WI38 (cell line): ENCODE measurements around the gene PEPD.
"Not testable (repeated sequence)": the region's sequence is repeated elsewhere in the genome, so short reads cannot be mapped to it uniquely, and the experiment has no call there.

ENCODE experiments used
- H3K4me3 ChIP-seq: 2 replicates; pipeline ENCODE4 v1.5.1; 2011; ENCODE audit warnings: low read depth, mild to moderate bottlenecking, control low read depth, low read length
- TF ChIP-seq, protein P1 (sequence below): IDR thresholded peaks from 2 replicates; pipeline ENCODE4 v1.5.1; 2012; ENCODE audit warnings: low read depth, mild to moderate bottlenecking, control low read depth, low read length

The PEPD gene

DNA sequence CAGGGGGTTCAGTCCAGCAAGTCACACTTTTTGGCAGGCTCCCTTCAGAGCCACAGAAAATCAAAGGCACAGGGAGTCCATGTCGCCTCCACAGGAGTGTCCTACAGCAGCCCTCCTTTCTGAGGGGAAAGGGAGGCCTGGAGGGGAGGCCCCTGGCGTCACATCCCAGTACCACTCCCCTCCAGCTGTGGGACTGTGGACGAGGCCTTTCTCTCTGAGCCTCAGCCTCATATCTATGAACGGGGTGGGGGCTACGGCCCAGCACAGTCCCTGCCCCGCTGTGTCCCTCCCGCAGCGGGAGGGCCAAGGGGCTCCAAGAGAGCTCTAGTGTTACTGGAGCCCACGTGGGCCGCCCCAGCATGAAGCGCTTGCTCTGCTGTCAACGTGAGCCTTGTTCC lies 23.8 kb downstream of the PEPD start:
- TF ChIP-seq, protein P1, sequence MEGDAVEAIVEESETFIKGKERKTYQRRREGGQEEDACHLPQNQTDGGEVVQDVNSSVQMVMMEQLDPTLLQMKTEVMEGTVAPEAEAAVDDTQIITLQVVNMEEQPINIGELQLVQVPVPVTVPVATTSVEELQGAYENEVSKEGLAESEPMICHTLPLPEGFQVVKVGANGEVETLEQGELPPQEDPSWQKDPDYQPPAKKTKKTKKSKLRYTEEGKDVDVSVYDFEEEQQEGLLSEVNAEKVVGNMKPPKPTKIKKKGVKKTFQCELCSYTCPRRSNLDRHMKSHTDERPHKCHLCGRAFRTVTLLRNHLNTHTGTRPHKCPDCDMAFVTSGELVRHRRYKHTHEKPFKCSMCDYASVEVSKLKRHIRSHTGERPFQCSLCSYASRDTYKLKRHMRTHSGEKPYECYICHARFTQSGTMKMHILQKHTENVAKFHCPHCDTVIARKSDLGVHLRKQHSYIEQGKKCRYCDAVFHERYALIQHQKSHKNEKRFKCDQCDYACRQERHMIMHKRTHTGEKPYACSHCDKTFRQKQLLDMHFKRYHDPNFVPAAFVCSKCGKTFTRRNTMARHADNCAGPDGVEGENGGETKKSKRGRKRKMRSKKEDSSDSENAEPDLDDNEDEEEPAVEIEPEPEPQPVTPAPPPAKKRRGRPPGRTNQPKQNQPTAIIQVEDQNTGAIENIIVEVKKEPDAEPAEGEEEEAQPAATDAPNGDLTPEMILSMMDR = no peak
- H3K4me3 ChIP-seq = no peak overlapping the region

DNA sequence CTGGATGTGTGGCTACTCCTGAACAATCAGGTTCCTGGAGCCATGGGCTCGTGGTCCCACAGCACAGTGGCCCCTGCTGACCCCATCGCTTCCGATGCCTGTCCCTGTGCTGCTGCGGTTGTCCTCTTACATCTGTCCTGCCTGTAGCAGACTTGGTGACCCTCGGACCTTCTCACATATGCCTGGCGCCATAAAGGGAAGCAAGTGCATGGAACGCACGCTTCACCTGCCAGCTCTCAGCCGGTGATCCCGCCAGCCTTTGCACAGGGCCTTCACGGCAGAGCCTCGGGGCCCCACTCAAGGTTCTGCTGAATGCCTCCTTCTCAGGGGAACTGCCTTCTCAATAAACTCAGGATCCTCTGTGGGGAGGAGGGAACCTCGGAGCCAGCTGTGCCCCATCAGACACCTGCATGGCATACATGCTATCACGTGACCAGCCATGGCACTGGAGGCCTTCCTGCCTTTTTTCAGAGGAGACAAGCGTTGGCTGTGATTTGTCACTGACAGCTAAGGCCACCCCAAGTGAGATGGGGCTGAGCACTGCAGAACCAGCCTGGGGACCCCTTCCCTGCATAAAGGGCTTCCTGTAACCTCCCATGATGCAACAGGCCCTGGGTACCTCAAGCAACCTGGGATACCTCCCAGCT lies 24.3 kb downstream of the PEPD start:
- TF ChIP-seq, protein P1 = no peak

DNA sequence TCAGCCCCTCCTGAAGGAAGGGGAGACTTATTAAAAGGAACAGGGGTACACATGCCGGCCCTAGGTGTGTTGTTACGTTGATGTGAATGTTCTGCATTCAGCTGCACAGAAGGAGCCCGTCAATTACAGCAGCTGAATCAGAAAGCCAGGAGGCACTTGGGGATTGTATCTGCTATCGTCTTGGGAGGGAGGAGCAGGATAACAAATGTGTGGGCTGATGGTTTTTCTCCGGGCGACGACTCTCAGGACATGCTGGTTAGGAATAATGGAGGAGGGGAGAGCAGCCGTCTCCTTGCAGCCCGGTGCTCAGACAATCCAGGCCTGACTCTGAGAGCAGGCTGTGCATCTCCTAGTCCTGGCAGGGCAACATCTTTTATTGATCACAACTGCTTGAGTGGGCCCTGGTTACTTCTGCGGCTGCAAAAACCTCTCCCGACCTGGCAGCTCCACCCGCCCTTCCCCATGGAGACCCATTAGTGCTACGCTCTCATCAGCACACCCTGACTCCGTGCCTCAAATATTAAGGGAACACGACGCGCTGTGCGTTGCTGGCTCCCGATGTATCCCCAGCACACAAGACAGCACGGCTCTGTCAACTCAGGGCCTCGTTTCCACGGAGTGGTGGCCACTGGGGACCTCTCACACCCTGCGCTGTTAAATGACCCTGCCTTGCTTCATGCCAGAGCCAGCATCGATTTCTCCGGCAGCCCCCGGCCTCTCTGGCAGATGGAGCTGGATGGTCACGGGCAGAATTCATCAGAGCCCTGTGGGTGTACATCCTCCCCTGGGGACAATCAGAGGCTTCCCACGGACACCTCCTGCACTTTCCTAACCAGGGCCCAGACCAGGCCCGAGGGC lies 25.3 kb downstream of the PEPD start:
- TF ChIP-seq, protein P1 = no peak
- H3K4me3 ChIP-seq = no peak overlapping the region

More for the DNA sequence above, 24.3 kb downstream of the PEPD start:
- no peak overlapping the region for H3K4me3 ChIP-seq

DNA sequence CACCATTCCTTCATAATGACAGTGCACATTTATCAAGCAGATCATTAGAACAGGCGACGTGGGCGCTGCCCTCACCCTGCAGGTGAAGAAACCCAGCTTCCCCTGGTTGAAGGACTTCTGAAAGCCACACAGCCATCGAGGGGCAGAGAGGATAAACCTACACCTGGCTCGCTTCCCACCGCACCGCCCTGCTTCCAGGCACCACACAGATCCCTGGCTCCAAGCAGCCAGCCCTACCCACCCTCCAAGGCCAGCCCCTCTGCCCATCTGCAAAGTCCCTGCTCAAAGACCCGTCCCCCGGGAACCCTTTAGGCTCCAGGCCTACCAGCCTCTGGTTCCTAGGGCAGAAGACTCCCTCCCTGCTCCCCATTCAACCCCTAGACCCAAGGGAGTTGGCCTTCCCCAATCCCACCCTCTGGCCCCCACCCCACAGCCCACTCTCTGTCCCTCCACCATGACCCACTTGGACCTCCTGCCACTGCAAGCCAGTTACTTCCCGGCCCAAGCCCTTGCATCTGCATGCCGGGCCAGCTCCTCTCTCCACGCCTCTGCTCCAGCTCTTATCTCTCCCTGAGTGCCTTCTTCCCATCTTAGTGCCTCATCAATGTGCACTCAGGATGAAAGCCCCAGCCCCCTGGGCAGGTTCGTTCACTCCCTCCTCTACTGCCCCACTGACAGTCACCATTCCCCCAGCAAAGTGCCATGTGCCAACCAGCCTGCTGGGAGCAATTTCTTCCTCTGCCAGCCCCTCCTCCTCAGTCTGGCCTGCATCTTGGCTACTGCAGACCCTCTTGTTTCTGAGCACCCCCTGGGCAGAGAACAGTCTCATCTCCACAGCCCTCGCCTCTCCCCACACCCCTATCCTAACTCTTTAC lies 28.0 kb downstream of the PEPD start:
- no peak overlapping the region for H3K4me3 ChIP-seq
- TF ChIP-seq, protein P1 = no peak

DNA sequence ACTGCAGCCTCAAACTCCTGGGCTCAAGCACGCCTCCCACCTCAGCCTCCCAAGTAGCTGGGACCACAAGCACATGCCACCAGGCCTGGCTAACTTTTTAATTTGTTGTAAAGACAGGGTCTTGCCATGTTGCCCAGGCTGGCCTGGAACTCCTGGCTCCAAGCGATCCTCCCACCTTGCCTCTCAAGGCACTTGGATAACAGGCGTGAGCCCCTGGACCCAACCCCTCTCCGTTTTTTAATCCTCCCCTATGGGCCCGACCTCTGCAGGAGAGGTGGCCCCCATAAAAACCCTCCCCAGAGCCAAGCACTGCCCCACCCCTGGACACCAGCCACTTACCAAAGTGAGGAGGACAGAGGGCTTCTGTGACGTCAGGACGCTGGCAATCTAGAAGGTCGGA lies 28.6 kb downstream of the PEPD start:
- TF ChIP-seq, protein P1 = no peak

DNA sequence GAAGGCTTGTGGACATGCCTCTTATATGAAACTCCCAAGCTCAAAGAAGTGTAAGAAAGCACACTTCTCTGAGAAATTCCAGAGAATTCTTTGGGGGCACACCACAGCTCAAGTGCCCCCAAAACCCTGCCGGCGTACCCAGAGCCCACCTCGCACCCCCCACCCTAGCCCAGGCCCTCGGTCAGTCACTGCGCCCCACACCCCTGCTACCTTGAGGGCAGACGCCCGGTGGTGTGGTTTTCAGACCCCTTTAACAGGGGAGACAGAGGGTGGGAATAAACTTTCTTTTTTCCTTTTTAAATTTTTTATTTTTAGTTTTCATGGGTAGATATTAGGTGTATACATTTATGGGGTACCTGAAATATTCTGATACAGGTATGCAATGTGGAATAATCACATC lies 29.5 kb downstream of the PEPD start:
- no peak overlapping the region for H3K4me3 ChIP-seq
- TF ChIP-seq, protein P1 = no peak

More for the DNA sequence above, 28.6 kb downstream of the PEPD start:
- H3K4me3 ChIP-seq = no peak overlapping the region

DNA sequence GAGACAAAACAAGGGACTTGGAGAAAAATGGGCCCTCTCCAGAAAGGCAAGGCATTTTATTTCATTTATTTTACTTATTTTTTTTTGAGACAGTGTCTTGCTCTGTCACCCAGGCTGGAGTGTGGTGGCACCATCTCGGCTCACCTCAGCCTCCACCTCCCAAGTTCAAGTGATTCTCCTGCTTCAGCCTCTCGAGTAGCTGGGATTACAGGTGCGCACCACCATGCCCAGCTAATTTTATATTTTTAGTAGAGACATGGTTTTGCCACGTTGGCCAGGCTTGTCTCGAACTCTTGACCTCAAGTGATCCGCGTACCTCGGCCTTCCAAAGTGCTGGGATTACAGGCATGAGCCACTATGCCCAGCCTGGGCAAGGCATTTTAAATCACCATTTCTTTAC lies 31.0 kb downstream of the PEPD start:
- H3K4me3 ChIP-seq = not testable (repeated sequence)
